Upper lobe of left lung (tissue), 4 donors: ENCODE measurements around the gene PTBP1.

Source experiments
- EP300 ChIP-seq, 4 donors: sonication (generic); formaldehyde crosslinking; IDR thresholded peaks; one replicate each; pipeline ENCODE4 v1.5.1; 2017; ENCODE audit warnings: antibody characterized with exemption in 4 of 4, control low read depth in 2 of 4
- TF ChIP-seq, protein P1 (sequence below), 6 experiments: fragments of 450-650 bp in 4 of 6; fragments of 200-600 bp in 2 of 6; sonication (generic) in 2 of 6; IDR thresholded peaks; one replicate each; pipeline ENCODE4 v1.5.1; 2016 to 2019; ENCODE audit warnings: antibody characterized with exemption in 6 of 6

DNA sequence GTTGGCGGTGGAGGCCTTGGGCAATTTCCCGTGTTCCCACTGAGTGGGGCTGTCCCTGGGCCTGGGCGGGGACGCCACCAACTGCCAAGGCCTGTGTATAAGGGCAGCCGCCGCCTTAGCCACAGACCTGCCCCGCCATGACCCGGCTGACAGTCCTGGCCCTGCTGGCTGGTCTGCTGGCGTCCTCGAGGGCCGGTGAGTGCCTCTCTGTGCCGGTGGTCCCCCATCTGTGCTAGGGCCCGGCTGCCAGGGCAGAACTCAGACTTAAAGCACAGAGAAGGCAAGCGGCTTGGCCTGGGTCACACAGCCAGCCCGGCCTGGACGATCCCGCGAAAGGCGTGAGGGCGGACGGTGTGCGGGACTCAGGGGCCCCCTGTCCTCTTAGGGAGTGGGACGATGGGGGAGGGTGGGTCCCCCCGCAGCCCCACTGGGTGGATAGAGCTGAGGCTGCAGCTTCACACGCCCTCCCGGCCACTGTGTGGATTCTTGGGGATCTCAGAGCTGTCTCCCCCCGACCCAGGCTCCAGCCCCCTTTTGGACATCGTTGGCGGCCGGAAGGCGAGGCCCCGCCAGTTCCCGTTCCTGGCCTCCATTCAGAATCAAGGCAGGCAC, 30.6 kb downstream of the PTBP1 start, which contains the start of gene AZU1:
- no peak for TF ChIP-seq EP300 (IDR thresholded peaks at IDR 0.05)
- TF ChIP-seq, protein P1, sequence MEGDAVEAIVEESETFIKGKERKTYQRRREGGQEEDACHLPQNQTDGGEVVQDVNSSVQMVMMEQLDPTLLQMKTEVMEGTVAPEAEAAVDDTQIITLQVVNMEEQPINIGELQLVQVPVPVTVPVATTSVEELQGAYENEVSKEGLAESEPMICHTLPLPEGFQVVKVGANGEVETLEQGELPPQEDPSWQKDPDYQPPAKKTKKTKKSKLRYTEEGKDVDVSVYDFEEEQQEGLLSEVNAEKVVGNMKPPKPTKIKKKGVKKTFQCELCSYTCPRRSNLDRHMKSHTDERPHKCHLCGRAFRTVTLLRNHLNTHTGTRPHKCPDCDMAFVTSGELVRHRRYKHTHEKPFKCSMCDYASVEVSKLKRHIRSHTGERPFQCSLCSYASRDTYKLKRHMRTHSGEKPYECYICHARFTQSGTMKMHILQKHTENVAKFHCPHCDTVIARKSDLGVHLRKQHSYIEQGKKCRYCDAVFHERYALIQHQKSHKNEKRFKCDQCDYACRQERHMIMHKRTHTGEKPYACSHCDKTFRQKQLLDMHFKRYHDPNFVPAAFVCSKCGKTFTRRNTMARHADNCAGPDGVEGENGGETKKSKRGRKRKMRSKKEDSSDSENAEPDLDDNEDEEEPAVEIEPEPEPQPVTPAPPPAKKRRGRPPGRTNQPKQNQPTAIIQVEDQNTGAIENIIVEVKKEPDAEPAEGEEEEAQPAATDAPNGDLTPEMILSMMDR (IDR thresholded peaks at IDR 0.05), result no peak
